KG1 (cell line): ENCODE results near the gene ITGA8.
"Not testable (repeated sequence)": the region's sequence is repeated elsewhere in the genome, so short reads cannot be mapped to it uniquely, and the experiment has no call there.

Experiments used
- DNase-seq: peaks from one replicate; lab custom pipeline; 2025; lab: John Stamatoyannopoulos, UW

The ITGA8 gene

DNA sequence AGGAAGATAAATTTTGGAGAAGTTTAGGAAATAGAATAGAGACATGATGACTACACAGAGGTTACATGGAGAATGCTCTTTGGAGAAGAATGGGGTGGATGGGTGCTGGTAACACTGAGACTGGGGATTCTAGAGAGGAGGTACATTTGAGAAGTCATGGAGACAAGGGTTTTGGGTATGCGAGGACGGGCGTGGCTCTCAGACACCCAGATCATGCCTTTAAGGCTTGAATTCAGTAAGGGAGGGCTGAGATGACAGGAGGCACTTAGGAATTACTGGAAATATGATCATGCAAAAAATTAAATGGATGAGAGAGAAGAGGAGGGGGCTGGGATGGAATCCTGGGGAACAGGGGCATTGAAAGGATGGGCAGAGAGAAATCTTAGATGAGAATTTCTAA is 168.8 kb downstream of the ITGA8 start:
- no peak for DNase-seq

DNA sequence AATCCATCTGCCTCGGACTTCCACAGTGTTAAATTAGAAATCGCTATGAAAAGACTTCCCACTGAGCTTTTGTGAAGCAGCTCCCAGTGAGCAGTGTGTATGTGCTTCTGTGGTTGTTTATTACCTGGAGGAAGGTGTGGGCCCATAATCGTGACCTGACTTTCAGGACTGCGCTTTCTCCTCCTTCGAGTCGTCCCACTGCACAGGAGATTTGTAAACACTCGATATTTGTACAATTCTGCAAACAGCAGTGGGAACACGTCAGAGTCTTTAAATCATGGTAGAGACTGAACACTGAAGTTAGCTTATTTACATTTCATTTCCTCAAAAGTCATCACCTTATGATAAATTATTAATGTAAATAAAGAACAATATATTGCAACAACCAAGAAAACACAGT is 171.4 kb downstream of the ITGA8 start:
- no peak for DNase-seq

DNA sequence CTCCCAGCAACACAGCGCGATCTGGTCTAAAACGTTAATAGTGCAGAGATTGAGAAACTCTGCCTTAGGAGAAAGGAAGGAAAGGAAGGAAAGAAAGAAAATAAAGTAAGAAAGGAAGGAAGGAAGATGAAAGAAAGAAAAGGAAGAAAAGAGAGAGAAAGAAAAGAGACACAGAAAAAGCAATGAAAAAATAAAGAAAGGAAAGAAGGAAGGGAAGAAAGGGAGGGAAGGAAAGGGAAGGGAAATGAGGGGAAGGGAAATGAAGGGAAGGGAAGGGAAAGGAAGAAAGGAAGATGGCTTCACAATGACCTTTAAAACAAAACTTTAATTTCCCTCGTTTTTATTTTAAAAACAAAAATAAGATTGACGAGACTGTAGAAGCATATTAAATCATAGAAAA is 173.1 kb downstream of the ITGA8 start:
- DNase-seq: no peak

DNA sequence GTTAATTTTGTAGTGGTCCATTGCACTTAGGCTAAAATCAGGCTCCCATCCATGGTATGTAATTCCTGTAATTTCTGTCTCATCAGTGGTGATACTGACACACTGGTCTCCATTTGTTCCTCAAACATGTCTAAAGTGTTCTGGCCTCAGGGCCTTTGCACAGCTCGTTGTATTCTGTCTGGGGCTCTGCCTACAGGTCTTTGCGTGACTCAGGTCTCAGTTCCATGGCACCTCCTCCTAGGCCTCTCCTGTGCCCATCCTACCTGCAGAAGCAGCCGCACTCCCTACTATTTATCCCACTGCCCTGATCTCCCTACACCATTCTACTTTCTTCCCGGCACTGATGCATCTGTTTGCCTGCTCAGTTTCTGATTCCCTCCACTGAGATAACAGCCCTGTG is 173.8 kb downstream of the ITGA8 start:
- DNase-seq: no peak

DNA sequence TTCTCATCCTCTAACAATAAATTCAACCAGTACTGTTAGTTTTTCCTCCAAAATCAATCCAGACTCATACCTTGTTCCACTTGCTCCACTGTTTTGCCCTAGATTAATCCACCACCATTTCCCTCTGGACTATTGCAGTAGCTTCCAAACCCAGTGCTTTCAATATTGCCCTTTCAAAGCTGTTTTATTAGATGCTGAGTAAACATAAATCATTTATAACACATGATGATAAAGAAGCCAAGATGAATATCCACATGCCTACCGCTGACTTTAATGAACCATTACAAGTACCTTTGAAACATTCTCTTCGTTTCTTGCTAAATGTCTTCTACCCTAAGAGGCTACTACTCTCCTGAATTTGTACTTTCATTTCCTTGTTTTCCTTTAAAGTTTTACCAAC is 174.5 kb downstream of the ITGA8 start:
- no peak for DNase-seq

DNA sequence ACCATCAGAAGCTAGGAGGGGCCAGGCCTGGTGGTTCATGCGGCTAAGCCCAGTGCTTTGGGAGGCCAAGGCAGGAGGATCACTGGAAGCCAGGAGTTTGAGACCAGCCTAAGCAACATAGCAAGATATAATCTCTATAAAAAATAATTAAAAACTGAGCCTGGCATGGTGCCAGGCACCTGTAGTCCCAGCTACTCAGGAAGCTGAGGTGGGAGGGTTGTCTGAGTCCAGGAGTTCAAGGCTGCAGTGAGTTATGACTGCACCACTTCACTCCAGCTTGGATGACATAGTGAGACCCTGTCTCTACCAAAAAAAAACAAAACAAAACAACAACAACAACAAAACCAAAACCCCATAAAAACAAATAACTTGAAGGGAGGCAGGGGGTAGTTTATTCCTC is 175.7 kb downstream of the ITGA8 start:
- no peak for DNase-seq

DNA sequence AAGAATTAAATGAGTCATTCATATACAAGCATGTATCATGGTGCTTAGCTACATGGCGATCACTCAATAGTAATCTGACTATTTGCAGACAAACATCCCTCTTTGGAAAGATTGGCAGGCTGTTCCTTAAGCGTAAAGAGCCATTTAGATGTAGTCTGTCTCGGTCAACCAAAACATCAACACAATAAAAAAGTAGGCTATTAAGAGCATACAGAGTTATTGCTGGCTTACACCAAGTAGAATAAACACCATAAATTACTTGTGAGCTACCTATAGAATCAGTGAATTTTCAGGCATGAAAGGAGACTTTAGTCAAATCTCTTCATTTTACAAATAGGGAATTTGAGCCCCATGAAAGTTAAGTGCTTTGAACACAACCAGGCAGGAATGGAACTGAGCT is 176.9 kb downstream of the ITGA8 start:
- no peak for DNase-seq

DNA sequence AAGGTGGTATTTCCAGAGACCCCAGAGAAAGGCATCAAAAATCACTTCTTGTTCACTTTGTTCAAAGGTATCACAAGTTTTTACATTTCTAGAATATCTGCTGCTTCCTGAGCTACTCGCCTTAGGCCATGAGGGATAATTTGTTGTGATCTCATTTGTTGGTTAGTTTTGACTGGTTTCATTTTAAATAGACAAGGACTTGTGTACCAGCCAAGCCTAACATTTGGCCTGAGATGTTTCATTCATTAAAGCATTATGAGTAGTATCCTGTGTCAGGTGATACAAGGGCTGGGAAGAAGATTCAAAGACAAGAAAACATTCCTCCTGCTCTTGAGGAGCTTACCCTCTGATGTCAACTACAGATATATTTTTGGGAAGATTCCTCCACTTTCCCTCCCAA is 178.3 kb downstream of the ITGA8 start:
- no peak for DNase-seq

DNA sequence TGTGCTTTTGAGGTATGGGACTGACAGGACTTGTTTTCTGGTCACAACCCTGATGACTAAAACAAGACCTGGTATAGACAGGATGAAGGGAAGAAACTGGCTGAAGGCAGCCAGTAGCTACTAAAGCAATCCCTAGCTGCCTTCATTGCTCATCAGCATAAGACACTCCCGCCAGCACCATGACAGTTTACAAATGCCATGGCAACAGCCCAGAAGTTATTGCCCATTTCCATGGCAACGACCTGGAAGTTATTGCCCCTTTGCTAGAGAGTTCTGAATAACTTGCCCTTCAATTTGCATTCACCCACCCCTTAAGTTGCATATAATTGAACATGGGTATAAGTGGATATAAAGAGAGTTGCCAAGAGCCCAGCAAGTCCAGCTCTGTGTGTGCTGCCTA is 179.0 kb downstream of the ITGA8 start:
- DNase-seq: no peak

DNA sequence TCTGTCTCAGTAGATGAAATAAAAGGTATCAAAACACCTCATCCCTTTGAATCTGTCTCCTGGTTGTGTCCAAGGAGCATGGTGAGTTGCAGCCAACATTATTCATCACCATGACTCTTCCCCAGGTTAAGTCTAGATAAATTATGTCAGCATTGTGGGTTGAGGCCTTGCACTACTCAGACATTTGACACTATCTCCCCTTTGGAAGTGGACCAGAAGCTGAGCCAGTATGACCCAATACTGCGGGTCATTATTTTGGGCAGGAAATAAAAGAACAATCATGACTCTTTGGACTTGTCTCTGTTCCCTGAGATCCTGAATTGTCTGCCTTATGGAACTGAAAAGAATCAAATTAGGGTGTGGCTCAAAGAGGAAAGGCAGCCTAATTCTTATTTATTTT is 180.5 kb downstream of the ITGA8 start:
- DNase-seq: no peak

DNA sequence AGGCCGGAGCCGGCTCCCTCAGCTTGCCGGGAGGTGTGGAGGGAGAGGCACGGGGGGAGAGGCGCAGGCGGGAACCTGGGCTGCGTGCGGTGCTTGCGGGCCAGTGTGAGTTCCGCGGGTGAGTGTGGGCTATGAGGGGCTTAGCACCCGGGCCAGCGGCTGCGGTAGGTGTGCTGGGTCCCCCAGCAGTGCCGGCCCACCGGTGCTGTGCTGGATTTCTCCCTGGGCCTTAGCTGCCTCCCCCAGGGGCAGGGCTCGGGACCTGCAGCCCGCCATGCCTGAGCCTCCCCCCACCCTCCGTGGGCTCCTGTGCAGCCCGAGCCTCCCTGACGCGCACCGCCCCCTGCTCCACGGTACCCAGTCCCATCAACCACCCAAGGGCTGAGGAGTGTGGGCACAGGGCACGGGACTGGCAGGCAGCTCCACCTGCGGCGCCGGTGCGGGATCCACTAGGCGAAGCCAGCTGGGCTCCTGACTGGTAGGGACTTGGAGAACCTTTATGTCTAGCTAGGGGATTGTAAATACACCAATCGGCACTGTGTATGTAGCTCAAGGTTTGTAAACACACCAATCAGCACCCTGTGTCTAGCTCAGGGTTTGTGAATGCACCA is 184.7 kb downstream of the ITGA8 start:
- DNase-seq: not testable (repeated sequence)

DNA sequence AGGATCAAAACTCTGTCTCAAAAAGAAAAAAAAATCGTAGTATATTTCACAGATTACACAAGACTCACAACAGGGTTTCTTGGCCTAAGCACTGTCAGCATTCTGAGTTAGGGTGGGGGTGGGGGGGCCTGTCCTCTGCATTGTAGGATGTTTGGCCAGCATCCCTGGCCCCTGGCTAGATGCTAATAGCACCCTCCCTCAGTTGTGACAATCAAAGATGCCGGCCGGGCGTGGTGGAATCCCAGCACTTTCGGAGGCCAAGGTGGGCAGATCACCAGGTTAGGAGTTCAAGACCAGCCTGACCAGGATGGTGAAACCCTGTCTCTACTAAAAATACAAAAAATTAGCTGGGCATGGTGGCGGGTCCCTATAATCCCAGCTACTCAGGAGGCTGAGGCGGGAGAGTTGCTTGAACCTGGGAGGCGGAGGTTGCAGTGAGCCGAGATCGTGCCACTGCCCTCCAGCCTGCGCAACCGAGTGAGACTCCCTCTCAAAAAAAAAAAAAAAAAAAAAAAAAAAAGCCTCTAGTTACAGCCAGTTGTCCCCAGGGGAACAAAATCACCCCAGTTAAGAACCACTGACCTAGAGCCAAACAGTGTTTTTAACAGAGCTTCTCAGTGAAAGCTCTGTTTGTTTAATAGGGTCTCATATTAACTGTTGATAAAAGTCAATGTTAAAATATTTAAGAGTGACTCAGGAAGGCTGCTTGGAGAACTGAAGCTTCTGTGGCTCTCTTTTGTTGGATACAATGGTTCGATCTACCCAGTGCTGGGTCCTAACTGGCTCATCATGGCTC is 187.6 kb downstream of the ITGA8 start:
- no peak for DNase-seq

DNA sequence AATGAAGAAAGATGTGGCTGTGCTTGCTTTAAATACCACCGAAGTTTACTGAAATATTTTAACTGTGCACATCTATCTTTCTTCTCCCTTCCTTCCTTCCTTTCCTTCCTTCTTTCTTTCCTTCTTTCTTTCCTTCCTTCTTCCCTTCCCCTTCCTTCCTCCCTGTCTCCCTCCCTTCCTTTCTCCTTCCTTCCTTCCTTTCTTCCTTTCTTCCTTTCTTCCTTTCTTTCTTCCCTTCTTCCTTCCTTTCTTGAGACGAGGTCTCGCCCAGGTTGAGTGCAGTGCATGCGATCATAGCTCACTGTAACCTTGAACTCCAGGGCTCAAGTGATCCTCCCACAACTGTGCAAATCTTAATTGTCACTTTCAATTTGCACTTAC is 190.9 kb downstream of the ITGA8 start:
- DNase-seq: no peak

DNA sequence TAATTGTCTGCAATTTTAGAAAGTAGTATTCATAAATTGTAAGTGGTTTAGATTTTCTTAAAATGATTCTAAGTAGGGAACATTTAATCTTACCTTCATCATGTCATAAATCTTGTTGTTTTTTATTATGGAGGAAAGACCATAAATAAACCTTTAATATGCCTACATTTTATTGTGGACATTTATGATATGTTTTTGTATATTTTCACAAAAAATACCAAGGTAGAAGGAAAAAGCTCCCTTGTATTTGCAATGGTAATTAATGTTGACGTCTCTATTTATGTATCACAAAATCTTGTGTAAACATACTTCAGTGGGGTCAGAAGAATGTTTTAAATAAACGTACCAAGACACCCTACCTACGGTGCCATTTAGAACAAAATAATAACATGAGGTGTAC is 193.0 kb downstream of the ITGA8 start:
- no peak for DNase-seq

DNA sequence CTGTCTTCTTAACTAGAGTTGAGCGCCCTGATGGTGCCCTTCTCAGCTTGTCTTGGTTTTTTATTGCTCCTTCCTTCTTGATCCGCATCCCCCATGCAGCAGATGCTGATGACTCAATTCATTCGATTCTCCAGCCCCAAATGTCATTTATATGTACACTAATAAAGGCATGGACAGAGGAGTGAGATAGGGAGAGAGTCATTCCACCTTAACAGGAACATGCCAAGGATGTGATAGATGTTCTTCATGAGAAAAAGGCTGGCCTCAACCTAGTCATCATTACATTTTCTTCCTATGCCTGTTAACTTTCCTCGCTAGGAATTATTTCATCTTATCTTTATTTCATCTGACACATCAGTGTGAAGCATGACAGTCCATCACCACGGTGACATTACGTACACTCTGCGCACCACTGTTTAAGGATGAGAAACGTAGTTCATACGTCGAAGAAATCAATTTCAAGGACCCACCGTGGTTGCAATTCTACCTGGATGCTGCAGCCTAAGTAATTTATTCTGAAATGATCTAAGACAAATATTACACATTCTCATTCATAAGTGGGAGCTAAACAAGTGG is 198.3 kb downstream of the ITGA8 start:
- no peak for DNase-seq

DNA sequence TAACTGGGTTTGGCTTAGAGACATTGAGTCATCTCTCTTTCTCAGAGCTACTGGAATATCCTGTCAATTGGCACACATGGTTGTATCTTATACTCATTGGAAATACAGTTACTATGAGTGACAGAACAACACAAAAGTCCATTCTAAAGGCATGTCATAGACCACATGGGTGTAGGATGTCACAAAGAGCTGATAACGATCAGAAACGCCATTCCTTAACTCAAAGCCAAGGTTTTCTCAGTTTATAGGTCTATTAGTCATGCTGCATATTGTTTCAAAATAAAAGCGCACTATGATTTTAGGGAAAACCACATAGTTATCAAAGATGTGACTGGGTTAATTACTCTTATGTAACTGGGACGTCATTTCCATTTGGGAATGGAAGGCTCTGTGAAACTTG is 201.5 kb downstream of the ITGA8 start:
- DNase-seq: no peak

DNA sequence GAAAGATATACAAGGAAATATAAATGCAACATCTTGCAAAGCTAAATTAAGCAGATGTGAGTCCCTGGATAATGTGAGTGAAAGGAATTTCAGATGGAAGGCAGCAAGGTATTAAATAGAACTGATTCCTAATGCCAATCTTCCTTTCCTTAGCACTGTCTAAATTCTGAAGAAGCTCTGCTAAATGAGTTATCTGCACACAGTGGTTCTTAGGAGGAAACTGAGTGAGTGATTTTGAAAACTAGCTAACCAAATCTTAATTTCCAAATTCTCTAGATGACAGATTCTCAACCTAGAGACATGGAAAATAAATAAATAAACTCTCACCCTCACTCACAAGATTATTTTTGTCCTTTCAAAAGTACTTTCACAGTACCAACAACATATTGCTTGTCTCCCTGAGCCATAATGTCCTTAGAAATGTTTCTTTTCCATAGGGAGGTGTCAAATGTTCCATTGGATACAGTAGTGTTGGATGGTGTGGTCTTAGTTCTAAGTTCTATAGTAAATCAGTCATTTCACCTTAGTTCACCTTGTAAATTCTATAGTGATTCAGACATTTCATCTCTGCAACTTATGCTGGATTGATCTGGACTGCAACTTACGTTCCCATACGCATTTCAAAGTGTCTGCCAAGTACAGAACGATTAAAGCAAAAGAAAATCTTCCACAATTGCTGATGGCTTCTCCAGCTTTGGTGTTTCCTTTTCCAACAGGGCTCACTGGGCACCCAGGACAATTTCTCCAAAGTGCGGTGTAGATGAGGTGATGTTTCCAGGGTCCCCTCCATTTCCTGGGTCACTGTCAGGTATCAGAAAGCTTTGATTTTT is 203.3 kb downstream of the ITGA8 start:
- no peak for DNase-seq

DNA sequence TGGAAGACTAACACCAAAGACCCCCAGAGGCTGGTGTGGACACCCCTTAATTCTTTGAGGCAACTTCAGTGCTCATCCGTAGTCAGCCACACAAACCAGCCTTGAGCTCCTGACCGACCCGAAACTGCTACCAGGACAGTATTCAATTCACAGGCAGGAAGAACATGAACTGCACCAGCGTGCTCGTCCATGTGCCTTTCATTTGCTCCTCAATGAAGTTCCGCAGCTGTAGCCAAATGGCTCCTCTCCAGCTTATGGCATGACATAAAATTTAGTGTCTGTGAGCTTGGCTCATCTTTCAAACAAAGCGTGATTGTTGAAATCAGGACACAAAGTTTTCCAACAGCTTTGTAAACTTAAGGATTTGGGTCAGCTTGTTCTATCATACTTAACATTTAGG is 204.5 kb downstream of the ITGA8 start:
- no peak for DNase-seq

DNA sequence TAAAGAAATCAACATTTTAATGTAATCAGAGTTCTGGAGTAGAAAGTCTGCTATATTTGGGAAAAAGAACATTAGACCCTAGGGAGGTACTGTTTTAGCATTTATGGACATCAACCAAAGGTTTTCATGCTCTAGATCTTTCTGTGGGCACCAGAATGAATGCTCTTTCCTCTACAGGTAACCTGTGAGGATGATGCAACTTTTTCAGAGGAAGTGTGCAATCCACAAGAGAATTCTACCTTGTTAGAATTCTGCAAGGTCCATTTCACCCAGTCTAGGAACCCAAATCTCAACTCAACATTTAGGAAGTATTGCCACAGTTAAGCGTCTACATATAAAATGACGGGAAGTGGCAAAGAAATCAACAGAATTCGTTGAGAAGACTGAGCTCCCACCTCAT is 208.8 kb downstream of the ITGA8 start:
- DNase-seq: no peak

DNA sequence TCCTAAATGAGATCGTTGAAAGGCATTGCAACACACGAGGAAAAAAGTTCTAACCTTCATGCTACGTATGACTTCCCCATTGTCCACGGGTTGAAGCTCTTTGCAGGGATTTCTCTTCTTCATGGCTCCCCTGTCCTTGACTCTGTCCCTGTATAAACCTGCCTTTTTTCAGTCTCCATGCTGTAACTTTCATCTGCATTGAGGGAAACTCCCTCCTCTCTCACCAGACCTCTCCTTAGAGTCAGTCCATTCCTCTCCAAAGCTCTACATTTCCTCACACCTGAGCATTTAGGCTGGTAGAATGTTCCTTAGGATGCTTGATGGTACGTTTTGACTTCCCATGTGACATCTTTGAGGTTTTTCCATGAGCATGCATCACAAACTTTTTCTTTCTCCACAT is 214.4 kb downstream of the ITGA8 start:
- DNase-seq: no peak

DNA sequence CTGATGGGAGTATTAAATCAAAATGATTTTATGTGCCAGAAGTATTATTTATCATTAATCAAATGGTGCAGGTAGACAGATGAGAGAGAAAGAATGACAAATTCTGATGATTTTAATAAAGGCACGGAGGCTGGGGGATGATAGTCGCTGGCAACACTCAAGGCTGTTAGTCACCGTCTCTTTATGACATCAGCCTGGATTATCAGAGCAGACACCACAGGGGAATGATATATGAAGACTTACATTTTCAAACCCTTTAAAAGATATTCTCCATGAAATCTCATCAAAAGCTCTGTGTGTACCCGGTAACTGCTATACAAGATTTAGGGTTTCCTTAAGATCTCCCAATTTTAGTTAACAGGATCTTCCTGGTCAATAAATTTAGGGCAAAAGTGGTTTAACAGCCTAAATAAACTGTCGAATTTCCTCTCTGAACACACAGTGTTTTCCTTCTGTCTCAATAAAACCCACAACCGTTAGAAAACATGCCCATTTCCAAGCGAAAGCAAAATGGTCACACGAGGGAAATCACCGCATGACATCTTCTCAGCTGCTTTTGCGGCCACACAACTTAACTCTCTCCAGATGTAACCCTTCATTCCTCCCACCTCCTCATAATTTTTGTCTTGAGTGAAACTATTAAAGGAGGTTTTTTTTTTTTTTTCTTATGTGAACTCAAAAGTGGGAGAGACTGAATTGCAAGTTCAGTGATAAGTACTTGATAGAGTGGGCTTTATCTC is 215.5 kb downstream of the ITGA8 start:
- no peak for DNase-seq

DNA sequence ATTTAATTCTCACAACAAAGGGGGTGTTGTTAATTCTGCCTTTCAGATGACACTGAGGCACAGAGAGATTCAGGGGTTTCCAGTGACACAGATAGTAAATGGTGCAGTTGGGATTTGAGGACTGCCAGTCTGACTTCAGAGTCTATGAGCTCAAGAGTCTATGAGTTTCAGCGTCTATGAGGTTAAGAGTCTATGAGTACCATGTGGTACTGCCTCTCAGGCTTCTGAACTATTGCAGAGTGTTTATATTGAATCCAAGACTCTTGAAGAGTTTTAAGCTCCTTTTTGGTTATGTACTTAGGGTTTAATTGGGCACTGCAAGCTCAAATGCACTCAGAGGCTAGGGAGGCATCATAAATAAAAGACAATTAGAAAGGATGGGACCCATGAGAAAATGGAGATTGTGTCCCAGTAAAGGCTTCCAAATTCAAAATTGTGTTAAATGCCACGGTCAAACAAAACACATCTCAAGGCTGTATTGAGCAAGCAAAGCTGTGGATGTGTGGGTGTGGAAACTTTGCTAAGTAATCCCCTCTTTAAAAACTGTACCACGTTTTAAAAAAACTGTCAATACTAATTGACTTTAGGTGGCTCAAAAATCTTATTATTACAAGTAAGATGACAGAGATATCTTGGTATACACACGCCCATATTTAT is 224.7 kb downstream of the ITGA8 start:
- DNase-seq: no peak
